GM15510 (cell line): Measurements from ENCODE around the gene GSTA4.

Source experiments
- POLR2A ChIP-seq: IDR thresholded peaks from 3 replicates; pipeline ENCODE4 v1.6.1; 2011; ENCODE audit warnings: borderline replicate concordance; ENCODE audit not compliant: insufficient read length; ENCODE audit errors: extremely low read depth

GSTA4 gene, protein sequence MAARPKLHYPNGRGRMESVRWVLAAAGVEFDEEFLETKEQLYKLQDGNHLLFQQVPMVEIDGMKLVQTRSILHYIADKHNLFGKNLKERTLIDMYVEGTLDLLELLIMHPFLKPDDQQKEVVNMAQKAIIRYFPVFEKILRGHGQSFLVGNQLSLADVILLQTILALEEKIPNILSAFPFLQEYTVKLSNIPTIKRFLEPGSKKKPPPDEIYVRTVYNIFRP

DNA sequence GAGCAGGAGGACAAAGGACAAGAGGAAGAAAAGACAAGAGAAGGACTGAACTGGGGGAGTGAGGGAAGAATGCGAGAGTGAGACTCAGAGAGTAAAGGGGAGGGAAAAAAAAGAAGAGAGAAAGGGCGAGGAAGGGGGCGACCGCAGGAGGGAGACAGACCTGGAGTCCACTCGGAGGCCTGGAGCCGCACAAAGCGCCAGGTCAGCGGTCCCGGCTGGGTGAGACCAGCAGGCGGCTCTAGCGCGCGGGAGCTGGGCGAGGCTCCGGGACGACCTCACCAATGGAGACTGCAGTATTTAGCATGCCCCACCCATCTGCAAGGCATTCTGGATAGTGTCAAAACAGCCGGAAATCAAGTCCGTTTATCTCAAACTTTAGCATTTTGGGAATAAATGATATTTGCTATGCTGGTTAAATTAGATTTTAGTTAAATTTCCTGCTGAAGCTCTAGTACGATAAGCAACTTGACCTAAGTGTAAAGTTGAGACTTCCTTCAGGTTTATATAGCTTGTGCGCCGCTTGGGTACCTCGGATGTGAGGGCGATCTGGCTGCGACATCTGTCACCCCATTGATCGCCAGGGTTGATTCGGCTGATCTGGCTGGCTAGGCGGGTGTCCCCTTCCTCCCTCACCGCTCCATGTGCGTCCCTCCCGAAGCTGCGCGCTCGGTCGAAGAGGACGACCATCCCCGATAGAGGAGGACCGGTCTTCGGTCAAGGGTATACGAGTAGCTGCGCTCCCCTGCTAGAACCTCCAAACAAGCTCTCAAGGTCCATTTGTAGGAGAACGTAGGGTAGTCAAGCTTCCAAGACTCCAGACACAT is at the start of gene GSTA4:
GSTA4 (minus strand) TSS at position 196 of the 824 bp plus-strand sequence. CDS start 1,041 bp downstream, outside the sequence.
- peak; percentile 49 for TF ChIP-seq POLR2A

DNA sequence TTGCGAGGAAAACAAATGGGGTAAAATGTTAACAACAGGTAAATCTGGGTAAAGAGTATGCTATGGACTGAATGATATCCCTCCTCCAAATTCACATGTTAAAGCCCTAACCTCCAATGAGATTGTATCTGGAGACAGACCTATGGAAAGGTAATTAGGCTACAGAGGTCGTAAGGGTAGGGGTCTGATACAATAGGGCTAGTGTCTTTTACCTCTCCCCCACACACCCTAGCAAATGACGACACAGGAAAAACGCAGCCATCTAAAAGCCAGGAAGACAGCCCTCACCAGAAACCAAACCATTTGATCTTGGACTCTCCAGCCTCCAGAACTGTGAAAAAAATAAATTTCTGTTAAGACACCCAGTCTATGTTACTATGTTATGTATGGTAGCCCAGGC is 49.5 kb upstream of the GSTA4 start:
- no peak for TF ChIP-seq POLR2A

DNA sequence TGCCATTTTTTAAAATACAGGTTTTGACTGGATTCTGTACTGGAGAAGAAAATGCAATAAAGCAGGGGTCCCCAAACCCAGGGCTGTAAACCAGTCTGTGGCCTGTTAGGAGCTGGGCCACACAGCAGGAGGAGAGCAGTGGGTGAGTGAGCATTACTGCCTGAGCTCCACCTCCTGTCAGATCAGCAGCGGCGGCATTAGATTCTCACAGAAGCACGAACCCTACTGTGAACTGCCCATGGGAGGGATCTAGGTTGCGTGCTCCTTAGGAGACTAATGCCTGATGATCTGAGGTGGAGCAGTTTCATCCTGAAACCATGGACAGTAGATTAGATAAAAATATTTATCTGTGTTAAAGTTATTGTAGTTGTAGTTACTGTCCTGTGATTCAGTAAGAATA is 49.0 kb upstream of the GSTA4 start:
- TF ChIP-seq POLR2A = no peak

DNA sequence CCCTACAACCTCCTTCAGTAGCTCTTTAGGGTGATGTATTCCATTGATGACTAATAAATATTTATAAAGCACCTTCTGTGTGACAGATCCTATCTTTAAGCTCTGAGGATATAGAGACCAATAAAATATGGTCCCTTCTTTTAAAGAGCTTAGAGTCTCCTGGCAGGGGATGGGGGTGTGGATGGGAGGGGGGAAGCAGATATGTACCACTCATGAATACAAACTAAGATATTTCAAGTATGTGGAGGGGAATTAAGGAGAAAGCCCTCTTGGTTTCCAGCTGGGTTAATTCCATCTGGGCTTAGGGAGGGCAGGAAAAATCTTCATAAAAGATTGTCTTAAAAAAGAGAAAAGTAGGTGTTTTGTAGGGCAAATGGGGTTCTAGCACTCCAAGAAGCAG is 48.5 kb upstream of the GSTA4 start:
- no peak for TF ChIP-seq POLR2A

DNA sequence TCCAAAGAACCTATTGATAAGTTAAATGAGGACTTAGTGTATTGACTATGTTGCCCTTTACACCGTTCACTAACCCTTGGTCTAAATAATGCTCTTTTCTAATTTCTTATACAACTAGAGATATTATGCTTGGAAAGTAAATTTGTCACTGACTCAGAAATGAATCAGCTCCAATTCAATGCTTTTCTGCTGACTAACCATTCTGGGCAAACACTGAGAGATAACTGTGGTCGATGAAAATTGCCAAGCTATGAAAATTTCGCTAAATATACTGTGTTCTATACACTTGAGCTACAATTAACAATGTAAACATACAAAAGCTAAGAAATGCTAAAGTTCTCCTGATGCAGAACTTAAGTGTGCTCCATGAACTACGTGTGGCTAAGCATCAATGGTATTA is 47.0 kb upstream of the GSTA4 start:
- no peak for TF ChIP-seq POLR2A

DNA sequence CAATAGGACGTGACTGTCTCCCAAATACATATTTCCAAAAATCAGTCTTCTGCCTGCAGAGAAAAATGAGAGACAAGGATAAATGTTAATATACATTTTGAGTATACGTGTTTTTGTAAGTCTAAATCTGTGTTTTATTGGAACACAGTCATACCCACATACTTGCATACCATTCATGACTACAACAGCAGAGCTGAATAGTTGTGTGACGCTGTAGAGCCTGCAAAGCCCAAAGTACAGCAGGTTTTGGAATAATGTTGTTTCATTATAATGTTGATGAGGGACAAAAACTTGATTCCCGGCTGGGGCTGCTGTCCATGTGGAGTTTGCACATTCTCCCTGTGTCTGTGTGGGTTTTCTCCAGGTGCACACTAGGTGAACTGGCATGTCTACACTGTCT is 46.3 kb upstream of the GSTA4 start:
- no peak for TF ChIP-seq POLR2A

DNA sequence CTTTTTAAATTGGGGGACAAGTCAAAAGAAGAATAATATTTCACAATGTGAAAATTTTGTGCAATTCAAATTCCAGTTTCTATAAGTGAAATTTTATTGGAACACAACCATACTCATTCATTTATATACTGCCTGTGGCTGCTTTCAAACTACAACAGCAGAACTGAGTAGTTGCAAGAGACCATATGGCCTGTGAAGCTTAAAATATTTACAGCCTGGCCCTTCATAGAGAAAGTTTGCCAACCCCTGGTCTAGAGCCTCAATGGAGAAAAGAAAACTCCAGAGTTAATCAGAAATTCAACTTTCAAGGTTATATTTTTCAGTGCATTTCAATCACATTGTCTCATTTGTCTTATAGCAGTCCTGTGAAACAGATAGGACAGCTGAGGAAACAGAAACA is 43.5 kb upstream of the GSTA4 start:
- no peak for TF ChIP-seq POLR2A

DNA sequence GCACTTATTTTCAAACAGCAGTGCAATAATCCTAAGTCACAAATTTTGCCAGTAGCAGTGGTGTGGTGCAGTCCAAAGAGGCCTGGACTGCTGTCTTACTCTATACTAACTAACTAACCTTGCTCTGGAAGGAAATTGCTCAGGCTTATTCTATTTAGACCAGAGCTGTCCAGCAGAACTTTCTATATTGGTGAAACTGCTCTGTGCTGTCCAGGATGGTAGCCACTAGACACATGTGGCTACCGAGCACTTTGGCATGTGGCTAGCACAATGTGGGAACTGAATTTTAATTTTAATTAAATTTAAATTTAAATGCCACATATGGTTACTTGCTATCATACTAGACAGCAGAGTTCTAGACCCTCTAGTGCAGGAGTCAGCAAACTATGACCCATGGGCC is 43.1 kb upstream of the GSTA4 start:
- no peak for TF ChIP-seq POLR2A

DNA sequence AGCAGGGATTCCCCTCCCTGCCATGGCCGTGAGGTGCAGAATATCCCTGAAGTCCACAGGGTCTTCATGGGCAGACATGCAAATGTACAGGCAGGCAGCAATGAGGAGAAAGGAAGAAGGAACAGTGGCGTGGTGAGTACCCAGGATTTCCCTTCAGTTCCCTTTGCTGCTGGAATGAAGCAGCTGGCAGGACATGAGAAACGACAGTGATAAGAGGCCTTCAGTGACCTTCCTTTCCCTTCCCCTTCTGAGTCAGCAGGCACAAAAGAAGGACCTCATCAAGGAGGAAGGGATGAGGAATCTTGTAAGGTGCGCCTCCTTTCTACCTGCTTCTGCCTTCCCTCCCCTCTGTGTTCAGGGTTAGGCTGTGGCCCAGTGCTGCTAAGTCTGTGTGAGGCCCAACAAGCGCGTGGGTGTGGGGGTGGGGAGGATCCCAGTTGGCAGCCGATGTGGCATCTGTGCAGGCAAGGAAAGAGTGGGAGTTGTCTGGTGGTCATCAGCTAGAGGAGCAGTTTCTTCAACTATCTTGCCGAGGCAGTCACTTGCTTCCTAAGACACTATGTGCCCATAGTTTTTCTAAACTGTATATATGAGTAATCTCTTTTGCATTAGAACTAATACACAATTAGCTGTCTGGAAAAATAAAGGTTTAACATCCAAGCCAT is 40.6 kb upstream of the GSTA4 start:
- no peak for TF ChIP-seq POLR2A

DNA sequence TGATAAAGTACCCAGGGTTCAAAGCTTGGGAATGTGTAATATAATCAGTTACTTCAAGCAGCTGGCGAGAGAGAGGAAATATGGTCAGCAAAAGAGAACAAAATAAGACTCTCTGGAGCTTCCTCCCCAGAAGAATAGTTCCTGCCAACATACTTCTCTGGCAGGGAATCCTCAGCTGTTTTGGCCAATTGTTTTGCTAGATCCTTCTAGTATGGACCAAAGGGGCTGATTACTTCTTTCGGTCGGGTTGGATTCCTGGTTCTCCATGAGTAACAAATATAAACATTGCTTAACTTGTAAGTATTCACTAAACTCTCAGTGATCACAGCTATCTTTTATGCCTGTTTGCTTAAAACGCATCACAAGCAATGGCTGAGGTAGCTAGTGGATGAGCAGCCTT is 38.7 kb upstream of the GSTA4 start:
- no peak for TF ChIP-seq POLR2A

DNA sequence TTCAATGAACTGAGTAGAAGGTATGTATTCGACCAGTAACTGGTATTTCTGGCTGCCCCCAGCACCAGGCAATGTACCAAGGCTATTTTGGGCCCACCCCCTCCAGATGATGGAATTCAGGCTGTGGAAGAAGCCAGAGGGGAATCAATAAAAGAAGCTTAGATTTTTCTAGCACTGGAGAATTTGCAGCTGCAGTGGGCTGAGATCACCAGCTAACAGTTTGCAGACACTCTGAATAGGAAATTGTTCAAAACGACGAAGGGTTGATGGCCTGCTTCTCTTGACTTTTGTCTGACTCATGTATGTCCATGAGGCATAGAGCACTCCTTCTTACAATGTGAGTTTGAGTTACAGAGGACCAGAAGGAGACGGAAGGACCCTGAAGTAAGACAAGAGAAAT is 37.8 kb upstream of the GSTA4 start:
- no peak for TF ChIP-seq POLR2A

DNA sequence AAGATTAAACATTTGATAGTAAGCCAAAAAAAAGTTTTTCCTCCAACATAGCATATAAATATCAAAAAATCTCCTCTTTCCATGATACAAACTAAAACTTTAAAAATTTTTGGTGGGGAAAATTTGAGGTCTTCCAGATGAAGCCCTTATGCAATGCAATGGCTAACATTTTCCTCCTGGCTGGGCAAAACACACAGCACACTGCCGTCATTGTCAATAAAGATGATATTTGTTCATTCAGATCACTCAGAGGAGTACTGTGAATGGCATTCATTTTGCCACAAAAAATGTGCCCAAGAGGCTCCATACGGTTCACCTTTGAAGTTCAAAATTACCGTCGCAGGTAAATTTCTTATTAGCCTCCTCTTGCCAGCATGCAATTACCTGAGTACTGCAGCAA is 36.2 kb upstream of the GSTA4 start:
- no peak for TF ChIP-seq POLR2A

DNA sequence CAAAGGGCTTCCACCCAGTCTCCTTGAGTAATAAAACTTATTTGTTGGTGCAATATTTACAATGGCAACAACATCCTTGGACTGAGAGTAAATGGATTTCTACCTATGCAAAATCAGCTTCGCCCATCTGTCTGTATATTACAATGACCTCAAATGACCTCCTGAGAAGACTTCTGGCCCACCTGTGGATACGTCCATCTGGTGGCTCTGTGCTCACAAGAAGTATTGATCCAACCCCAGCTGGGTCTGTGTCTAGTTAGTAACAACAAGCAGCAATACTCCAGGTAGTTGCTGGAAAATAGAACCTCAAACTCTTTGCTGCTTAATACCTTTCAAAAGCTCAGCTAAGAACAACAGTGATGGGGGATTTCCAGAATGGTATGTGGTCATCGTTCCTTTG is 34.7 kb upstream of the GSTA4 start:
- no peak for TF ChIP-seq POLR2A

DNA sequence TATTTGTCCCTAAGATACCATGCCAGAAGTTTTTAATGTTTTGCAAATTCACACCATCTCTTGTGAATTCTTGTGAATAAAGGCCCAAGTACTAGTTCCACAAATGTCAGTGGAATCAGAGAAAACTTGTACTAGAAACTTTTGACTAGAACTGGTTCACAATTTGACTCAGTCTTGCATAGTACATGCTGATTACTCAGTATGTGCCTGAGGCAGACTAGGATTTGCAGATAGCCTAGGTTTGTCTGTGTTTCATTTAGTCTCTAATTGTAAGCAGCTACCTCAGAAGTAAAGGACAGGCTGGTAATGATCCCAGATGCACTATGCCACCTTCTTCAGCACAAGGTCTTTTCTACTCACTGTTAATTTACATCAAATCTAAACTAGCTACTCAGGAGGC is 34.2 kb upstream of the GSTA4 start:
- no peak for TF ChIP-seq POLR2A

DNA sequence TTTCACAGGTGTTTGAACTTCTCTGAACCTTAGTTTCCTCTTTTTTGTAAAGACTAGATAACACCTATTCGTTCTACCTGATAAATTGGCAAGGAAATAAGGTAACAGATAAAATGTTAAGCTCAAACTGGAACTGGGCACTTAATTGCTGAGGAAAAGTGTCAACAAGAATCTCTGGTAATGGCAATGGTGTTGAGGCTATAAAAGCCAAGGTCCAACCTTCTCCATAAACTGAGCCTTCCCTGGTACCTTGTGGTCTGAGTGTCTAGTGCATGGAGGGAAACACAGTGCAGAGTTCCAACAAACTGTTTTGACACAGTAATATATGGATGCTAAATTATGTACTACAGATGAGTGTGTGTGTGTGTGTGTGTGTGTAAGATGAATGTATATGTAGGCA is 33.4 kb upstream of the GSTA4 start:
- no peak for TF ChIP-seq POLR2A
